Inferior parietal cortex (tissue), 1 donor: Measurements from ENCODE around the gene FGF14.
"Not testable (repeated sequence)": the region's sequence is repeated elsewhere in the genome, so short reads cannot be mapped to it uniquely, and the experiment has no call there.

Experiments used
- DNase-seq: peaks from one replicate; pipeline ENCODE4 v3.0.0-alpha.2; 2016; ENCODE audit errors: extremely low spot score

Gene FGF14

GRCh38 chr13:102195566-102196462, 206.0 kb downstream of the FGF14 start:
- no peak for DNase-seq

GRCh38 chr13:102192858-102193257, 209.0 kb downstream of the FGF14 start:
- DNase-seq: no peak

GRCh38 chr13:102191951-102192502, 209.8 kb downstream of the FGF14 start:
- no peak for DNase-seq

GRCh38 chr13:102190930-102191329, 210.9 kb downstream of the FGF14 start:
- DNase-seq: no peak

GRCh38 chr13:102187313-102187712, 214.5 kb downstream of the FGF14 start:
- DNase-seq: no peak

- no peak for DNase-seq
These were observed 216.4 kb downstream of the FGF14 start for GRCh38 chr13:102185375-102185984.

GRCh38 chr13:102183509-102184182, 218.2 kb downstream of the FGF14 start:
- no peak for DNase-seq

GRCh38 chr13:102182170-102182569, 219.7 kb downstream of the FGF14 start:
- no peak for DNase-seq

- no peak for DNase-seq
These were observed 224.4 kb downstream of the FGF14 start for GRCh38 chr13:102177431-102177830.

GRCh38 chr13:102176846-102177245, 225.0 kb downstream of the FGF14 start:
- no peak for DNase-seq

GRCh38 chr13:102172406-102172805, 229.4 kb downstream of the FGF14 start:
- DNase-seq: no peak

- no peak for DNase-seq
These were observed 231.5 kb downstream of the FGF14 start for GRCh38 chr13:102170305-102170704.

GRCh38 chr13:102169471-102170015, 232.3 kb downstream of the FGF14 start:
- DNase-seq: no peak

GRCh38 chr13:102152790-102153189, 249.1 kb downstream of the FGF14 start:
- DNase-seq: no peak

GRCh38 chr13:102147353-102147752, 254.5 kb downstream of the FGF14 start:
- no peak for DNase-seq

GRCh38 chr13:102145750-102146149, 256.1 kb downstream of the FGF14 start:
- DNase-seq: no peak

- DNase-seq: no peak
These were observed 259.4 kb downstream of the FGF14 start for GRCh38 chr13:102142473-102142826.

GRCh38 chr13:102141625-102142472, 260.0 kb downstream of the FGF14 start:
- peak; percentile 72 for DNase-seq

GRCh38 chr13:102139626-102140025, 262.2 kb downstream of the FGF14 start:
- no peak for DNase-seq

GRCh38 chr13:102138635-102139190, 263.1 kb downstream of the FGF14 start:
- DNase-seq: no peak

GRCh38 chr13:102137904-102138303, 263.9 kb downstream of the FGF14 start:
- DNase-seq: not testable (repeated sequence)
